Stimulated activated CD4-positive, alpha-beta T cell treated with anti-CD3 and anti-CD28 coated beads, Interleukin-1b, Interleukin-23, amount 100 ng/mL, for 48 hours (primary cell): ENCODE measurements around the gene AGAP1.
"Not testable (repeated sequence)": the region's sequence is repeated elsewhere in the genome, so short reads cannot be mapped to it uniquely, and the experiment has no call there.

Experiments used
- DNase-seq: peaks from one replicate; pipeline ENCODE4 v3.0.0-alpha.2; 2020

AGAP1 gene

GRCh38 chr2:236061497-236061896, 567.7 kb downstream of the AGAP1 start:
- DNase-seq = no peak

DNA sequence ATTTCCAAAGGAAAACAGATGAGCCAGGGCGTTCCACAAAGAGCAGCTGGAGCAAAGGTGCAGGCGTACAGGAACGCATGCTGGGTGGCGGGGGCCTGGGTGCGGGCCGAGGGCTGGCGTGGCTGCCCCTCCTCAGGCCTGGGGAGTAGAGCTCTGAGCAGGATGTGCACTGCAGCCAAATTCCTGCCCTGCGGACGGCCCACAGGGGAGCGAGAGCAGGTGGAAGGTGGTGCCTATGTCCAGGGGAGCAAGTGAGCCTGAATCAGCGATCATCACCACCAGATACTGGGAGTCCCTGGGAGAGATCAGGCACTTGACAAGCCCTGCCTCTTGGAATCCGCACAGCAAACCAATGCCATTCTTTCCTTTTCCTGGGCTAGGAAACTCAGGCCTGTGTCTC, 568.1 kb downstream of the AGAP1 start:
- no peak for DNase-seq

DNA sequence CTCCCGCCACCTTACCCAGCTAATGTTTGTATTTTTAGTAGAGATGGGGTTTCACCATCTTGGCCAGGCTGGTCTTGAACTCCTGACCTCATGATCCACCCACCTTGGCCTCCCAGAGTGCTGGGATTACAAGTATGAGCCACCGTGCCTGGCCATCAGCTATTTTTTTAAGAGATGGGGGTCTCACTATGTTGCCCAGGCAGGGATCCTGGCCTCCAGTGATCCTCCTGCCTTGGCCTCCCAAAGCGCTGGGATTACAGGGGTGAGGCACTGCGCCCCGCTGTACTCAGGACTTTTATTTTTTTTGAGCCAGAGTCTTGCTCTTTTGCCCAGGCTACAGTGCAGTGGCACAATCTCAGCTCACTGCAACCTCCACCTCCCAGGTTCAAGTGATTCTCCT, 569.0 kb downstream of the AGAP1 start:
- DNase-seq = not testable (repeated sequence)

DNA sequence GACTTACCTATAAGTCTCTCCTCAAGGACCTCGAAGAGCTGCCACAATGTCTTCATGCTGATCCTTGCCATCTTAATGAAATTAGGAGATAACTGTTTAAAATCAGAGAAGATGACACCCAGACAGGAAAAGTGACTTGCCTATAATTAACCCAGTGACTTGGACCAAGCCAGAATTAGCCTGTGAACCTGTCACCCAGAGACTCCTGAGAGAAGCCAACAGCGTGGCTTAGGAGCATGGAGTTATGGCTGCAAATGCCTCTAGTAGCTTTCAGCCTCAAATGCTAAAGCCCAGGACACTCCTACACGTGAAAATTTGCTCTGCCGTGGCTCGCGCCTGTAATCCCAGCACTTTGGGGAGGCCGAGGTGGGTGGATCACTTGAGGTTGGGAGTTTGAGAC, 570.2 kb downstream of the AGAP1 start:
- DNase-seq = no peak

GRCh38 chr2:236065314-236066160, 571.7 kb downstream of the AGAP1 start:
- no peak for DNase-seq

DNA sequence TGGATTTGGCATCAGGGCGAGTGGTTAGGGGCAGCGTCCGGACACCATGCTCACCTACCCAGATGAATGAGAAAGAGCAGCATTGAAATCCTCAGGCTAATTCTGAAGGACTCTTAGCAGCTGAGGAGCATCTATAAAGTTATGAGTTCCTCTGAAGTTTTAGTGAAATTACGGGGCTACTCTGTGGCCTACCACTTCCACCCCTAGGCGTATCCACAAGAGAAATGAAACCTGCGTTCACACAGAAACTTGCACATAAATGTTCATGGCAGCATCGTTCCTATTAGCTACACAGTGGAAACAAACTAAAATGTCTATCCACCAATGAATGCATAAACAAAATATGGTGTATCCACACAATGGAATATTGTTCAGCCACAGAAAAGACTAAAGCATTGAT, 576.4 kb downstream of the AGAP1 start:
- no peak for DNase-seq

DNA sequence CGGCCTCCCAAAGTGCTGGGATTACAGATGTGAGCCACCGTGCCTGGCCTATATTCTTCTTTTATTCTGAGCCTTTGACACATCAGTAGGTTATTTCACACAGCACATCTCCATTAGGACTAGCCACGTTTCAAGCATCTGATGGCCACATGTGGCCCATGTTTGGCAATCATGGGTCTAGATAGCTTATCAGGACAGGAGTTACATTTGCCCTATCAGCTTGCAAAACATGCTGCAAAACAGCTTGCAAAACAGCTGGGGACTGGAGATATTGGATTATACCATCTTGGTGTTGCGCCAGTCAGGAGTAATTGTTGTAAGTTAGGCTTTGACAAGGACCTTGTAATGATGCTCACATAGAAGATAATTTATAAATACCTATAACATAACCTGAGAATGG, 579.4 kb downstream of the AGAP1 start:
- no peak for DNase-seq

DNA sequence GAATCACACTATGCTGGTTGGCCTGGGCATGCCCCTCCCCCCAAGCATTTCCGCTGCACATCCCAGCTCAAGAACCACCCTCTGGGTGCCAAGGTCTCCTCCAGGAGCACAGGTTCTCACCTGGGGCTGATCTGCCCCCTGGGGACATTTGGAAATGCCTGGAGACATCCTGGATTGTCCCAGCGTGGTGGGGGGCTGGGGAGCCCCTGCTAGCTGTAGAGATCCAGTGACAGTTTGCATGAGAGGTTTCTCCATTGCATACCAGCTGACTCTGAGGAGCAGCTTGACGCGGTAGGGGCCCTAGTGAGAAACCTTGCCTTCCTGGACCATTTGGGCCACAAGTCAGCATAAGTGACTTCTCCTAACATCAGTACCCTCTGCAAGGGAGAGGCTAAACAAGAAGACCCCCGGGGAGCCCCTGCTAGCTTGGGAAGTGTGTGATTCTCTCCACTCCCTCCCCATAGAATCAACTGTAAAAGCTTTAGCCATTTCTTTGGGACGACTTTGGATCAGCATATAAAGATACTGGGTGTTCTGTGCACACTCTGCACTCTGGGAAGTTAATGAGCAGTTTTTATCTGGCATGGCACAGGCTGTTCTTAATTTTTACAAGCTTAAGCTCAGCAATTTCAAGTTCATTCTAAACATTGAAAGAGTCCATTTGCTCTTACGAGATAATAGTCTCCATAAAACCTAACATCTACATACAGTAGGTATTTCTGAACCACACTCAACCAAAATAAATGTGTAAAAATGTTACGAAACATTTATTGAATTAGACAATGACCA, 580.2 kb downstream of the AGAP1 start:
- DNase-seq = no peak

DNA sequence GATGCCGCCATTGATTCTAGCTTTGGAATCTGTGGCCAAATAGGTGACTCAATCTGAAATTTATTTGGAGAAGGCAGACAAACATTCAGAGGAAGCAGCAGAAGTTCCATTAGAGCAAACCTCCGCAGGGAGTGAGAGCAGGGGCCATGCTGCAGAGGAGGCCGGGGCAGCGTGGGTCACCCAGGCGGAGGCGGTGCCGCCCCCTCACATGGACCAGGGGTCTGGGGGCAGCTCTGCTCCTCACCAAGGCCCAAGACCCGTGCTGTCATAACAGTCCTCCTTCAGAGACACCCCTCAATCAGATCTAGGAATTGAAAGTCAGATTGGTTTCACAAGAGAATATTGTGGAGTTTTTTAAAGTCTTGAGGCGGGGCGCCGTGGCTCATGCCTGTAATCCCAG, 582.0 kb downstream of the AGAP1 start:
- DNase-seq = no peak

- no peak for DNase-seq
These were observed 584.7 kb downstream of the AGAP1 start for GRCh38 chr2:236078297-236079255.

DNA sequence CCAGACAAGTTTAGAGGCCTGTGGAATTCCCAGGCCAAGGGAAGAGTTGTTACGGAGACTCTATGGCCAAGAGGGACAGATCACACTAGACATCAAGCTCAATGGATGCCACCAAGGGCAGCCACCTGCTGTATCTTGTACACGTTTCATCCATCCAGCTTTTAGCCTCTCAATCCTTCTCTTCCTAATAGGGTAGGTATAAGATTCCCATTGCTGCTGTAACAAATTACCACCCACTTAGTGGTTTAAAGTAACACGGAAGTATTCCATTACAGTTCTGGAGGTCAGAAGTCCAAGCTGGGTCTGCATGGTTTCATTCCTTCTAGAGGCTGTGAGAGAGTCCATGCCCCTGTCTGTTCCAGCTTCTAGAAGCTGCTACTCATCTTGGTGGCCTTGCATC, 586.6 kb downstream of the AGAP1 start:
- DNase-seq = no peak

- no peak for DNase-seq
These were observed 587.3 kb downstream of the AGAP1 start for GRCh38 chr2:236081171-236081570.

DNA sequence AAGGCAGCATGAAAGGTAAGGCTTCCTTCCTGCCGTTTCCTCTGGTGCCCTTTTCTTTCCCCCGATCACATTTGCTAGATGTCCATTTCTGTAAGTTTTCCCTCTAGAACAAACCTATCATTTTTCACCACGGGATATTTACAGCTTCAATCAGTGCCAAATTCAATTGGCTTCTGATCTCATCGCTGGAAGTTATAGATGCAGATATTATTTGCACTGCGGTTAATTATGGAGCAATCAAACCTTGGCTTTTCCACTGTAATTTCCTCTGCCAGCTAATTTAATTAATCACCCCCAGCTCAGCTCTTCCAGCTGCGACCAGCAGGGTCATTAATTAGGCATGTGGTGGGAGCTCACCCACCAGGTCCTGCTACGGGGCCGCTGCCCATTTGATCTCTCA, 588.2 kb downstream of the AGAP1 start:
- no peak for DNase-seq

- no peak for DNase-seq
These were observed 590.1 kb downstream of the AGAP1 start for GRCh38 chr2:236083934-236084333.

DNA sequence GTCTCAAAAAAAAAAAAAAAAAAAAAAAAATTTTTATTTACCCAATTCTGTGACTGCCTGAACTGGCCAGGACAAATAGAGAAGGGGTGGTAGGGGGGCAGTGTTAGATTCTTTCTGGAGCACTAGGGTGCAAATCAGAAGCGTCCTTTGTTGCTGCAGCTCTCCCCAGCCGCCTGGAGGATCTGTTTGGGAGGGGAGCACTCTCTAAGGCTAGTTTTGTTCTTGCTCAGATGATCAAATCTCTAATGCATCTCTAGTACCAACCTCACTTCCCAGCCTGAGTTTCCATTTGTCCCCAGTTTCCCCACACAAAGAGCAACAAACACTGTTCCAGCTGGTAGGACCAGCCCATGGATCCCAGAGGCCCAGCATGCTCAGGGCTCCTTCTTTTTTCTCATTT, 591.4 kb downstream of the AGAP1 start:
- DNase-seq = no peak

DNA sequence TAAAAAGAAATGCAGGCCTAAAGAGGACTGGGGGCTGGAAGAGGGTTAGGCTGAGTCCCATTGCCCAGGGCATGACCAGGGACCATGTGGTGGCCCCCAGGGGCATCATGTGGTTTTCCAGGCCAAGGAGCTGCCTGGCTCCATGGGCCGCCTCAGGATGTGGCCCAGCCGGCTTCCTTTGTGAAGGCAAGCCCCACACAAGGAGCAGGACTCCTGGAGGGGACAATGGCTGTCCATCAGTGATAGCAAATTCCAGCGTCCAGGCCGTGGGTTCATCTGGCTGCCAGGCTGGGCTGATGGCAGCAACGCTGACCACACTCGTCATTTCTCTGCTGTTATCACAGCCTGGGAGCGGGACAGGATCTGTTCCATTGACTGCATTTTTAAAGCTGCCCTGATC, 591.8 kb downstream of the AGAP1 start:
- DNase-seq = no peak

- no peak for DNase-seq
These were observed 592.6 kb downstream of the AGAP1 start for GRCh38 chr2:236086403-236086970.

- DNase-seq = no peak
These were observed 593.2 kb downstream of the AGAP1 start for GRCh38 chr2:236086971-236087465.

- no peak for DNase-seq
These were observed 594.7 kb downstream of the AGAP1 start for GRCh38 chr2:236088368-236089057.

DNA sequence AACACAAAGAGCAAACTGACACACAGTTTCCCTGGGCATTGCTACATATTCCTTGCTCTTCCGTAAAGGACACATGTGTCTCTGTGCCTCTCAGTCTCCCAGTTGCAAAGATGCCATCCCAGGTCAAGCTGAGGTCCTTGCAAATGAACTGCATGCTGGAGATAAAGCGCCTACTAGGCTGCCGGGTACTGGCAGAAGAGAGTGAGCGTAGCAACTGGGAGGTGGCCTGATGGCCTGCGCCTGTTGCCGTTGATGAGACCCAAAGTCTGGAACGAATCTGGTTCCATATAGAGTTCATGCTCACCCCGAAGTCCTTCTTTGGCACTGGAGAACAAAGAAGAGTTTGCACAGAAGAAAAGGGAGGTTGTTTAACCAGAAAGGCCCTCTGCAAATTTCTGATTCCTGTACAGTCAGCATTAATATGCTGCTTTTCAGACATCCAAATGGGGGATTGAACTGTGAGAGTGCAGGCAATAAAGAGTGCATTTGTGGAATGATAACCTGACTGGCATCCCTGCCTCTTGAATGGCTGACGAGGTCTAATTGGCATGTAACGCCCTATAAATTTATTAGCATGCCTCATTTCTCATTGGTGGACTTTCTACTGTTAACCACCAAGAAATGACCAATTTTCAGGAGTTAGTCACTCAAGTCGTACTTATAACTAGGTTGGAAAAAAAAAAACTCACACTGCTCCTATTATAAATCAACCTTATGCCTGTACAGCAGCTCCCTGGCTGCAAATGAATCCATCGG, 595.6 kb downstream of the AGAP1 start:
- no peak for DNase-seq

- DNase-seq = no peak
These were observed 596.2 kb downstream of the AGAP1 start for GRCh38 chr2:236090027-236090382.
